Measurements from ENCODE around the gene ADRA2B.
"Not testable (repeated sequence)": the region's sequence is repeated elsewhere in the genome, so short reads cannot be mapped to it uniquely, and the experiment has no call there.

Gene ADRA2B

GRCh38 chr2:96089356-96090195, 26.8 kb downstream of the ADRA2B start:
- DNase-seq (ENCODE audit: low read depth in 2 of 2): no peak

GRCh38 chr2:96088340-96089335, 27.7 kb downstream of the ADRA2B start:
- no peak for DNase-seq (ENCODE audit: low read depth in 2 of 2)

GRCh38 chr2:96087130-96087529, 29.2 kb downstream of the ADRA2B start:
- DNase-seq (ENCODE audit: low read depth in 2 of 2): no peak

GRCh38 chr2:96085541-96086355, 30.6 kb downstream of the ADRA2B start:
- DNase-seq (ENCODE audit: low read depth in 2 of 2): no peak

GRCh38 chr2:96084858-96085518, 31.4 kb downstream of the ADRA2B start:
- not testable (repeated sequence) for DNase-seq (ENCODE audit: low read depth in 2 of 2)

- DNase-seq (ENCODE audit: low read depth in 2 of 2): no peak
Measured at GRCh38 chr2:96083989-96084857, 32.1 kb downstream of the ADRA2B start.

- DNase-seq (ENCODE audit: low read depth in 2 of 2): no peak
Measured at GRCh38 chr2:96083064-96083939, 33.1 kb downstream of the ADRA2B start.

- DNase-seq (ENCODE audit: low read depth in 2 of 2): no peak
Measured at GRCh38 chr2:96082211-96083063, 33.9 kb downstream of the ADRA2B start.

GRCh38 chr2:96081042-96081441, 35.3 kb downstream of the ADRA2B start:
- no peak for DNase-seq (ENCODE audit: low read depth in 2 of 2)

- no peak for DNase-seq (ENCODE audit: low read depth in 2 of 2)
Measured at GRCh38 chr2:96075199-96075771, 41.1 kb downstream of the ADRA2B start.

GRCh38 chr2:96074156-96074555, 42.2 kb downstream of the ADRA2B start:
- no peak for DNase-seq (ENCODE audit: low read depth in 2 of 2)

GRCh38 chr2:96073170-96073775, 43.1 kb downstream of the ADRA2B start:
- DNase-seq (ENCODE audit: low read depth in 2 of 2): no peak

- no peak for DNase-seq (ENCODE audit: low read depth in 2 of 2)
Measured at GRCh38 chr2:96072746-96073145, 43.6 kb downstream of the ADRA2B start.

- not testable (repeated sequence) for DNase-seq (ENCODE audit: low read depth in 2 of 2)
Measured at GRCh38 chr2:96071977-96072491, 44.3 kb downstream of the ADRA2B start.

GRCh38 chr2:96071087-96071976, 45.0 kb downstream of the ADRA2B start:
- DNase-seq (ENCODE audit: low read depth in 2 of 2): not testable (repeated sequence)

- DNase-seq (ENCODE audit: low read depth in 2 of 2): not testable (repeated sequence)
Measured at GRCh38 chr2:96070351-96070750, 46.0 kb downstream of the ADRA2B start.

All from stimulated activated CD4-positive, alpha-beta T cell treated with anti-CD3 and anti-CD28 coated beads, Interleukin-4, amount 100 ng/mL, for 48 hours (primary cell).